ENCODE results near the gene MAP3K4. TPM values are rescaled to one million over a fixed set of nuclear protein-coding genes. Genes with fewer than 3 reads are reported as not detected.

MAP3K4 gene
- total RNA-seq, 4 donors from 2014 or later, result 34.9 to 113 (median 52.3) TPM

- Histone ChIP-seq H3K36me3 (no peaks in the 10 kb centered on the region), H3K27ac (no peak overlapping the region), H3K4me3 (replicated peaks in 1 of 3) (no peak overlapping the region), H3K4me1 (no peaks in the 10 kb centered on the region), H3K9me3 (no peaks in the 10 kb centered on the region), H3K27me3 (no peaks in the 10 kb centered on the region)
- intact Hi-C loops (cut with DNase I), result no loop called here
- DNase-seq, result no peak
- WGBS, 2 donors, result 69 to 79% methylated on average over 3 of the region's 3 CpGs
- TF ChIP-seq POLR2A (IDR thresholded peaks at IDR 0.05) (no peak), CTCF (IDR thresholded peaks at IDR 0.05) (no peak)
Measured at GRCh38 chr6:161068321-161068741, 76.8 kb downstream of the MAP3K4 start.

GRCh38 chr6:161073930-161074329 lies 82.4 kb downstream of the MAP3K4 start:
- Histone ChIP-seq H3K9me3 (no peaks in the 10 kb centered on the region), H3K27ac (no peak overlapping the region), H3K4me3 (replicated peaks in 1 of 3) (no peak overlapping the region), H3K36me3 (no peaks in the 10 kb centered on the region), H3K4me1 (no peaks in the 10 kb centered on the region), H3K27me3 (no peaks in the 10 kb centered on the region)
- no peak for DNase-seq
- intact Hi-C loops (cut with DNase I), result no loop called here
- TF ChIP-seq CTCF (IDR thresholded peaks at IDR 0.05) (no peak), POLR2A (IDR thresholded peaks at IDR 0.05) (no peak)
- WGBS, 2 donors, result 82 to 84% methylated on average over 5 of the region's 5 CpGs

GRCh38 chr6:161074496-161075121 lies 83.0 kb downstream of the MAP3K4 start:
- Histone ChIP-seq H3K4me3 (replicated peaks in 1 of 3) (no peak overlapping the region), H3K4me1 (no peaks in the 10 kb centered on the region), H3K36me3 (no peaks in the 10 kb centered on the region), H3K9me3 (no peaks in the 10 kb centered on the region), H3K27me3 (no peaks in the 10 kb centered on the region), H3K27ac (no peak overlapping the region)
- intact Hi-C loops (cut with DNase I), result no loop called here
- TF ChIP-seq POLR2A (IDR thresholded peaks at IDR 0.05), result no peak
- TF ChIP-seq CTCF (IDR thresholded peaks at IDR 0.05), result no peak
- no peak for DNase-seq
- WGBS, 2 donors, result 93 to 98% methylated on average over 5 of the region's 5 CpGs

GRCh38 chr6:161076181-161076677 lies 84.7 kb downstream of the MAP3K4 start:
- H3K4me3 ChIP-seq (replicated peaks in 1 of 3), result no peak overlapping the region
- H3K27ac ChIP-seq, result no peak overlapping the region
- no peaks in the 10 kb centered on the region for H3K27me3 ChIP-seq
- WGBS, 2 donors, result 80 to 81% methylated on average over 8 of the region's 8 CpGs
- H3K9me3 ChIP-seq, result no peaks in the 10 kb centered on the region
- no peak for DNase-seq
- H3K36me3 ChIP-seq, result peaks cover 0 to 5% of the 10 kb centered on the region in 2 donors
- no peaks in the 10 kb centered on the region for H3K4me1 ChIP-seq
- intact Hi-C loops (cut with DNase I), result no loop called here
- TF ChIP-seq POLR2A (IDR thresholded peaks at IDR 0.05) (no peak), CTCF (IDR thresholded peaks at IDR 0.05) (no peak)

GRCh38 chr6:161079566-161080262 lies 88.1 kb downstream of the MAP3K4 start:
- Histone ChIP-seq H3K4me3 (replicated peaks in 1 of 3) (no peak overlapping the region), H3K4me1 (no peaks in the 10 kb centered on the region), H3K36me3 (peaks cover 21 to 32% of the 10 kb centered on the region in 2 donors), H3K27me3 (no peaks in the 10 kb centered on the region), H3K9me3 (no peaks in the 10 kb centered on the region), H3K27ac (no peak overlapping the region)
- intact Hi-C loops (cut with DNase I), result no loop called here
- 93 to 95% methylated on average over 12 of the region's 12 CpGs for WGBS, 2 donors
- TF ChIP-seq POLR2A (IDR thresholded peaks at IDR 0.05) (no peak), CTCF (IDR thresholded peaks at IDR 0.05) (no peak)
- no peak for DNase-seq
